ENCODE results near the gene UGT1A9.
"Not testable (repeated sequence)": the region's sequence is repeated elsewhere in the genome, so short reads cannot be mapped to it uniquely, and the experiment has no call there.

The UGT1A9 gene

GRCh38 chr2:233671290-233672161 is at the start of gene UGT1A9:
TSS of gene UGT1A9 (plus strand) at chr2:233671898. CDS start at chr2:233671935, 37 bp downstream.
- no peak for DNase-seq

GRCh38 chr2:233627331-233628025 is 44.2 kb upstream of the UGT1A9 start:
- DNase-seq = no peak

GRCh38 chr2:233636306-233636705 is 35.4 kb upstream of the UGT1A9 start, which contains the start of gene UGT1A10:
TSS of gene UGT1A10 (plus strand) at chr2:233636448. CDS start at chr2:233636523, 75 bp downstream.
- not testable (repeated sequence) for DNase-seq

DNA sequence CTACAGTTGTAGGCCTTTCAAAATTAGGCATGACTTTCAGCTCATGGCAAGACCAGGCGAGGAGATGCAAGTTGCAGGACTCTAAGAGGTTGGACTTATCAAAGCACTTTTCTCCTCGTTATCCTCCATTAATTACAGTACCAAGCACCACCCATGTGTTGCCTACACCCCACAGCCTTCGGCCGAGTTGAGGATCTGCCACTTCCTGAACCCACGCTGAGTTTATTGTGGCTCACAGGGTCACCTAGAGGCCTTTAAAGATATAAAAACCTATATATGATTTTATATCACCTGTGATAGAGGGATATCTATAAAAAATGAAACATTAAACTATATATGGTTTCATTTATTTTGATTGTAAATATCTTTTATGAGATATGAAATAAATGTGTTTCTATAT is 32.9 kb upstream of the UGT1A9 start:
- no peak for DNase-seq

DNA sequence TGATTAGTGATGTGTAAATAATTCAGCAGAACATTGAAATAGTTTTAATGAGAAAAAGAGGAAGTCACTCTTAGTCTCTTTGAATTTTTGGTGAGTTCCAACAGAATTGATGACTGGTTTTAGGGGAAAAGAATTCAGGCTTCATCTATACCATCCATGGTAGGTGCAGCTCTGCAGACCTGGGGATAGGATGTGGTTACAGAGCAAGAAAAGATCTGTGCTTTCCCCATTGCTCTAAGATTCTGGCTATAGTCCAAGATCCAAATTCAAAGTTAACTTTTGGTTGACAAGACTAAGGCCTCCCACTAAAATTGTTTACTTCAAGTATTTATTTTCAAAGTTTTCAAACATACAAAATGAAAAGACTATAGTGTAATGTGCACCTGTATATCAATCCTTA is 31.8 kb upstream of the UGT1A9 start:
- DNase-seq = no peak

- DNase-seq = no peak
These were observed 28.6 kb upstream of the UGT1A9 start for GRCh38 chr2:233643128-233643527.

- DNase-seq = not testable (repeated sequence)
These were observed 25.7 kb upstream of the UGT1A9 start for GRCh38 chr2:233646033-233646432.

GRCh38 chr2:233650981-233651380 is 20.7 kb upstream of the UGT1A9 start:
- DNase-seq = no peak

GRCh38 chr2:233651430-233651829 is 20.3 kb upstream of the UGT1A9 start:
- DNase-seq = no peak

- DNase-seq = no peak
These were observed 17.2 kb upstream of the UGT1A9 start for GRCh38 chr2:233654501-233654900.

GRCh38 chr2:233655043-233655442 is 16.7 kb upstream of the UGT1A9 start:
- DNase-seq = no peak

- DNase-seq = not testable (repeated sequence)
These were observed 15.8 kb upstream of the UGT1A9 start for GRCh38 chr2:233655943-233656342.

- no peak for DNase-seq
These were observed 15.3 kb upstream of the UGT1A9 start for GRCh38 chr2:233656443-233656842.

DNA sequence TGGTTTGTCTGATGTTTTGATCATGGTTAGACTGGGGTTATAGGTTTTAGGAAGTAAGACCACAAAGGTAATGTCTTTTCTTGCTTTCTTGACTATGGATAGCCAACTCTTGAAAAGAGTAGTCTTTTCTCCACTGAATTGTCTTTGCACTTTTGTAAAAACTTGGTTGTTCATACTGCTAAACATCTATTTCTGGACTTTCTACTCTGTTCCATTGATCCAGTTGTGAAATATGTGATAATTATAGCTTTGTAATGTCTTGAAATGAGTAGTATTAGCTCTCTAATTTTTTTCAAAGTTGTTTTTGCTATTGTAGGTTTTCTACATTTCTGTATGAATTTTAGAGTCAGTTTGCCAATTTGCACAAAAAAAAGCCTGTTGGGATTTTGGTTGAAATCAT is 13.1 kb upstream of the UGT1A9 start:
- DNase-seq = no peak

- DNase-seq = no peak
These were observed 7.8 kb upstream of the UGT1A9 start for GRCh38 chr2:233663911-233664310.

GRCh38 chr2:233668605-233669260 is 3.0 kb upstream of the UGT1A9 start:
- no peak for DNase-seq

- no peak for DNase-seq
These were observed 1.2 kb downstream of the UGT1A9 start for GRCh38 chr2:233672886-233673285.

- no peak for DNase-seq
These were observed 2.2 kb downstream of the UGT1A9 start for GRCh38 chr2:233673896-233674295.

DNA sequence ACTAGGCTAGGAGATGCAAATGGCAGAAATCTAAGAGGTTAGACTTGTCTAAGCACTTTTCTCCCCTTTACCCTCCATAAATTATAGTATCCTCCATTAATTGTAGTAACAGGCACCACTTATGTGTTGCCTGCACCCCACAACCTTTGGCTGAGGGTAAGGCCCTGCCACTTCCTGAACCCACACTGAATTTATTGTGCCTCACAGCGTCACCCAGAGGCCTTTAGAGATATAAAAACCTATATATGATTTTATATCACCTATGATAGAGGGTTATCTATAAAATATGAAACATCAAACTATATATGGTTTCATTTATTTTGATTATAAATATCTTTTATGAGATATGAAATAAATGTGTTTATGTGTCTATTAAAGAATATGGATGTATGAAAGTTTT is 2.6 kb downstream of the UGT1A9 start:
- no peak for DNase-seq

GRCh38 chr2:233674995-233675394 is 3.3 kb downstream of the UGT1A9 start:
- no peak for DNase-seq

- no peak for DNase-seq
These were observed 4.3 kb downstream of the UGT1A9 start for GRCh38 chr2:233676046-233676445.

- no peak for DNase-seq
These were observed 7.5 kb downstream of the UGT1A9 start for GRCh38 chr2:233679196-233679595.

DNA sequence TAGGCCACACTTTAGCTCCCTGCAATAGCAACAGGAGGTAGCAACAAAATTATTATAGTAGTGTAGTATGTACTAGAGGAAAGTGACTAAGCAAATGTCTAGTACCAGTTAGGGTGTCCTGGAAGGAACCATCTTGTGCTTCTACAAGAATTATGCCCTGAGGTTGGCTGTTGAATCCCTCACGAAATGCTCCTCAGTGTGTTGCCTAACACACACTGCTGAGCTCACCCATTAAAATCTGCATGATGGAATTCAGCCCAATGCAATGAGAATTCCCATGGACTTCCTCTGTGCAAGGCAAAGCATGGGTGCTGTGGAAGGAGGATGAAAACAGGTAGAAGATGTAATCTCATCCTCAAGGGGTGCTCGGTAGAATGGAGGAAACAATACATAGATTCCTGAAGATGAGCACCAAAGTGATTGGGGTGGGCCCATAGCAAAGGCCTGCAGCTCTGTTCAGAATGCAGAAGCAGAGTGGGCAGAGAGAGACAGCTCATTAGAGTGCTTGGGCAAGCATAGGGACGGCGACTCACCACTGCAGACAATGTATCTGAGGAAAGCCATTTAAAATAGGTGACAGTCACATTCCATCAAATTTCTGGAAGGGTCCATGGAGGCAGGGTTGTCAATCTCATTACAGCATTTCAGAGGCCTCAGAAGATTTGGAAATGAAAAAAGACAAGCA is 8.8 kb downstream of the UGT1A9 start:
- DNase-seq = peak; percentile 32
